H9 (cell line): ENCODE data around the gene OXA1L. TPM values are rescaled to one million over a fixed set of nuclear protein-coding genes. Genes with fewer than 3 reads are reported as not detected.

Experiments
- DNase-seq: peaks from one replicate; pipeline ENCODE4 v3.0.0-alpha.2; 2017
- H2AFZ ChIP-seq: one replicate; pipeline ENCODE4 v1.6.1; 2013; ENCODE audit warnings: mild to moderate bottlenecking, low read length, control low read depth, moderate library complexity
- H2AK5ac ChIP-seq: 2 replicates; pipeline ENCODE4 v1.6.1; 2013; ENCODE audit warnings: low read length, control low read depth, mixed read lengths; ENCODE audit not compliant: insufficient read length
- H2BK120ac ChIP-seq: one replicate; pipeline ENCODE4 v1.6.1; 2013; ENCODE audit warnings: low read depth, mild to moderate bottlenecking, low read length, control low read depth, inconsistent platforms; ENCODE audit not compliant: poor library complexity, severe bottlenecking
- H2BK12ac ChIP-seq: 2 replicates; pipeline ENCODE4 v1.6.1; 2013; ENCODE audit warnings: low read length, control low read depth, mixed read lengths, low read depth; ENCODE audit not compliant: insufficient read length
- H2BK15ac ChIP-seq: 2 replicates; pipeline ENCODE4 v1.6.1; 2013; ENCODE audit warnings: low read depth, low read length, control low read depth
- H2BK20ac ChIP-seq: one replicate; pipeline ENCODE4 v1.6.1; 2013; ENCODE audit warnings: low read depth, mild to moderate bottlenecking, low read length, control low read depth, inconsistent platforms; ENCODE audit not compliant: poor library complexity, severe bottlenecking
- H2BK5ac ChIP-seq: 2 replicates; pipeline ENCODE4 v1.6.1; 2013; ENCODE audit warnings: low read length, control low read depth, mixed read lengths; ENCODE audit not compliant: insufficient read length
- H3K14ac ChIP-seq: 2 replicates; pipeline ENCODE4 v1.6.1; 2013; ENCODE audit warnings: low read length, control low read depth; ENCODE audit not compliant: insufficient read depth
- H3K18ac ChIP-seq: 2 replicates; pipeline ENCODE4 v1.6.1; 2013; ENCODE audit warnings: low read depth, mild to moderate bottlenecking, mixed read lengths, low read length, control low read depth; ENCODE audit not compliant: insufficient read length
- H3K23ac ChIP-seq: 2 replicates; pipeline ENCODE4 v1.6.1; 2013; ENCODE audit warnings: low read length, control low read depth, mixed read lengths, low read depth; ENCODE audit not compliant: insufficient read length
- H3K23me2 ChIP-seq: 2 replicates; pipeline ENCODE4 v1.6.1; 2013; ENCODE audit warnings: low read depth, mild to moderate bottlenecking, mixed read lengths, low read length, control low read depth; ENCODE audit not compliant: insufficient read length, poor library complexity, severe bottlenecking
- H3K27ac ChIP-seq: 2 replicates; pipeline ENCODE4 v1.5.1; 2013; ENCODE audit warnings: low read length, control low read depth, mixed read lengths, low read depth; ENCODE audit not compliant: insufficient read length
- H3K27me3 ChIP-seq: 2 replicates; pipeline ENCODE4 v1.6.1; 2013; ENCODE audit warnings: low read length, control low read depth, inconsistent platforms; ENCODE audit not compliant: insufficient read depth
- H3K4ac ChIP-seq: 2 replicates; pipeline ENCODE4 v1.6.1; 2013; ENCODE audit warnings: low read depth, mild to moderate bottlenecking, control low read depth, inconsistent platforms, low read length, moderate library complexity
- H3K4me1 ChIP-seq: 2 replicates; pipeline ENCODE4 v1.6.1; 2013; ENCODE audit warnings: low read length, control low read depth, inconsistent platforms; ENCODE audit not compliant: insufficient read depth
- H3K4me2 ChIP-seq: 2 replicates; pipeline ENCODE4 v1.6.1; 2013; ENCODE audit warnings: low read length, control low read depth, mixed read lengths; ENCODE audit not compliant: insufficient read length, insufficient read depth
- H3K56ac ChIP-seq: 2 replicates; pipeline ENCODE4 v1.6.1; 2013; ENCODE audit warnings: low read depth, mild to moderate bottlenecking, mixed read lengths, low read length, control low read depth; ENCODE audit not compliant: insufficient read length
- H3K79me1 ChIP-seq: 2 replicates; pipeline ENCODE4 v1.6.1; 2013; ENCODE audit warnings: low read depth, mild to moderate bottlenecking, moderate library complexity, low read length, control low read depth, inconsistent platforms; ENCODE audit not compliant: insufficient read depth, poor library complexity, severe bottlenecking
- H3K79me2 ChIP-seq: 2 replicates; pipeline ENCODE4 v1.6.1; 2013; ENCODE audit warnings: low read length, control low read depth, inconsistent platforms; ENCODE audit not compliant: insufficient read depth
- H3K9ac ChIP-seq: 2 replicates; pipeline ENCODE4 v1.6.1; 2013; ENCODE audit warnings: low read length, control low read depth, mixed read lengths; ENCODE audit not compliant: insufficient read length; ENCODE audit errors: extremely low read depth
- H3K9me3 ChIP-seq: one replicate; pipeline ENCODE4 v1.6.1; 2013; ENCODE audit warnings: low read depth, low read length, inconsistent platforms; ENCODE audit not compliant: control insufficient read depth
- H3T11ph ChIP-seq: one replicate; pipeline ENCODE4 v1.6.1; 2013; ENCODE audit warnings: mild to moderate bottlenecking, low read length, control low read depth, inconsistent platforms
- H4K20me1 ChIP-seq: one replicate; pipeline ENCODE4 v1.6.1; 2013; ENCODE audit not compliant: control insufficient read depth, insufficient read length, insufficient read depth
- H4K5ac ChIP-seq: 2 replicates; pipeline ENCODE4 v1.6.1; 2013; ENCODE audit warnings: low read depth, mild to moderate bottlenecking, mixed read lengths, low read length, control low read depth; ENCODE audit not compliant: insufficient read length
- H4K8ac ChIP-seq: replicated peaks from 2 replicates; pipeline ENCODE4 v1.6.1; 2013; ENCODE audit warnings: low read length, control low read depth, mixed read lengths, low read depth; ENCODE audit not compliant: insufficient read length
- H4K91ac ChIP-seq: 2 replicates; pipeline ENCODE4 v1.6.1; 2013; ENCODE audit warnings: low read depth, mild to moderate bottlenecking, moderate library complexity, mixed read lengths, low read length, control low read depth; ENCODE audit not compliant: insufficient read length
- H3K27ac Mint-ChIP-seq, 3 experiments: 2 replicates in 2 of 3; 3 replicates in 1 of 3; pipeline ENCODE4 v1.8.0; 2020 to 2021; ENCODE audit warnings: mixed read lengths in 3 of 3, mild to moderate bottlenecking in 1 of 3, moderate library complexity in 1 of 3
- H3K27me3 Mint-ChIP-seq: 2 replicates; pipeline ENCODE4 v1.8.0; 2021; ENCODE audit warnings: low read depth, mild to moderate bottlenecking, moderate library complexity, mixed read lengths
- H3K36me3 Mint-ChIP-seq, 3 experiments: 2 replicates in 2 of 3; 3 replicates in 1 of 3; pipeline ENCODE4 v1.8.0; 2020 to 2021; ENCODE audit warnings: low read depth in 3 of 3, mixed read lengths in 3 of 3; ENCODE audit not compliant: insufficient read depth in 1 of 3
- H3K4me1 Mint-ChIP-seq, 2 experiments: 2 replicates each; pipeline ENCODE4 v1.8.0; 2020; ENCODE audit warnings: mixed read lengths in 2 of 2
- H3K4me3 Mint-ChIP-seq, 2 experiments: 2 replicates in 1 of 2; 3 replicates in 1 of 2; pipeline ENCODE4 v1.8.0; 2020 to 2021; ENCODE audit warnings: mild to moderate bottlenecking in 2 of 2, mixed read lengths in 2 of 2, moderate library complexity in 1 of 2
- H3K9me3 Mint-ChIP-seq, 2 experiments: 2 replicates in 1 of 2; 3 replicates in 1 of 2; pipeline ENCODE4 v1.8.0; 2020; ENCODE audit warnings: mild to moderate bottlenecking in 2 of 2, mixed read lengths in 2 of 2, moderate library complexity in 1 of 2
- CTCF ChIP-seq: fragments of 200-600 bp; sonication (generic); conservative IDR thresholded peaks from 3 replicates; pipeline ENCODE4 v1.8.0; 2021; ENCODE audit warnings: antibody characterized with exemption, mild to moderate bottlenecking
- WGBS: extraction: QIAGEN DNeasy Blood & Tissue Kit; methylation state at CpG from one replicate; pipeline ENCODE4 v1.1.7; 2013; ENCODE audit warnings: missing lambda C conversion rate, low lambda C conversion rate, mixed read lengths; ENCODE audit not compliant: insufficient read length; ENCODE audit errors: extremely low coverage; 5-methylcytosine and 5-hydroxymethylcytosine counted together
- total RNA-seq: library from RNA; stranded (reverse); gene quantifications from 2 replicates; pipeline ENCODE4 v1.2.1, GENCODE V29; 2021

OXA1L gene
- total RNA-seq, 1 experiment from 2014 or later: 128 TPM

- Histone ChIP-seq H3K4me1 (no peaks in the 10 kb centered on the region), H4K8ac (no peak overlapping the region), H3K18ac (no peak overlapping the region), H4K5ac (no peak overlapping the region), H3K4ac (no peak overlapping the region), H2BK15ac (no peak overlapping the region), H2BK5ac (no peak overlapping the region), H2AK5ac (no peak overlapping the region), H3K79me2 (no peaks in the 10 kb centered on the region), H3K79me1 (no peaks in the 10 kb centered on the region), H4K91ac (no peak overlapping the region), H4K20me1 (no peaks in the 10 kb centered on the region), H3K23ac (no peak overlapping the region), H3K23me2 (no peaks in the 10 kb centered on the region), H2BK120ac (no peak overlapping the region), H3K27me3 (no peaks in the 10 kb centered on the region), H3K14ac (no peak overlapping the region), H3K56ac (no peak overlapping the region), H2BK20ac (no peak overlapping the region), H3K9ac (no peak overlapping the region), H2AFZ (no peak overlapping the region), H3K4me2 (no peak overlapping the region), H3K9me3 (no peaks in the 10 kb centered on the region), H3T11ph (no peak overlapping the region), H3K27ac (no peak overlapping the region), H2BK12ac (no peak overlapping the region)
- H3K4me3 Mint-ChIP-seq: no peak overlapping the region
- no peak overlapping the region for H3K27ac Mint-ChIP-seq
- peaks cover 5% of the 10 kb centered on the region for H3K27me3 Mint-ChIP-seq
- H3K4me1 Mint-ChIP-seq: no peaks in the 10 kb centered on the region
- TF ChIP-seq CTCF: no peak
- no CpG with 5 or more reads among the region's 1 CpG for WGBS
- no peaks in the 10 kb centered on the region; a peak in 1 of 7 replicates for H3K36me3 Mint-ChIP-seq
- peaks cover 3 to 7% of the 10 kb centered on the region in 2 experiments for H3K9me3 Mint-ChIP-seq
- no peak for DNase-seq
Observed at GRCh38 chr14:22739423-22739822, 27.1 kb upstream of the OXA1L start.
